Activated T-helper 1 cell treated with anti-CD3 and anti-CD28 coated beads, Interleukin-12 subunit alpha, Interleukin-12 subunit beta, Interleukin-2, Interleukin-4 antibody, amounts not matched to agents 30 ng/mL and 10 ng/mL and 1 ng/mL, durations not matched to agents 14 hours and 24 hours and 36 hours (primary cell): Measurements from ENCODE around the gene MEI4. TPM values are rescaled to one million over a fixed set of nuclear protein-coding genes. Genes with fewer than 3 reads are reported as not detected.

Experiments
- DNase-seq: peaks from one replicate; pipeline ENCODE4 v3.0.0; 2021; ENCODE audit warnings: low spot score
- H3K27ac Mint-ChIP-seq: one replicate; pipeline ENCODE4 v1.8.0; 2021; ENCODE audit warnings: mild to moderate bottlenecking, mixed read lengths
- H3K27me3 Mint-ChIP-seq: one replicate; pipeline ENCODE4 v1.8.0; 2022; ENCODE audit warnings: mild to moderate bottlenecking, moderate library complexity, mixed read lengths; ENCODE audit not compliant: insufficient read depth
- H3K36me3 Mint-ChIP-seq: one replicate; pipeline ENCODE4 v1.8.0; 2021; ENCODE audit warnings: low read depth, mixed read lengths
- H3K4me1 Mint-ChIP-seq: one replicate; pipeline ENCODE4 v1.8.0; 2021; ENCODE audit warnings: low read depth, mixed read lengths
- H3K4me3 Mint-ChIP-seq: one replicate; pipeline ENCODE4 v1.8.0; 2021; ENCODE audit warnings: mild to moderate bottlenecking, moderate library complexity, mixed read lengths
- H3K9me3 Mint-ChIP-seq: one replicate; pipeline ENCODE4 v1.8.0; 2021; ENCODE audit warnings: mixed read lengths
- intact Hi-C: fragments of 100-400 bp; cut with micrococcal nuclease; formaldehyde crosslinking; loops from one replicate; pipeline ENCODE4 v1.15.1; 2024
- total RNA-seq: library from RNA; stranded (reverse); gene quantifications from 2 replicates; pipeline ENCODE4 v1.2.3, GENCODE V29; 2022

Gene MEI4
- total RNA-seq, 1 donor from 2014 or later, result not detected

DNA sequence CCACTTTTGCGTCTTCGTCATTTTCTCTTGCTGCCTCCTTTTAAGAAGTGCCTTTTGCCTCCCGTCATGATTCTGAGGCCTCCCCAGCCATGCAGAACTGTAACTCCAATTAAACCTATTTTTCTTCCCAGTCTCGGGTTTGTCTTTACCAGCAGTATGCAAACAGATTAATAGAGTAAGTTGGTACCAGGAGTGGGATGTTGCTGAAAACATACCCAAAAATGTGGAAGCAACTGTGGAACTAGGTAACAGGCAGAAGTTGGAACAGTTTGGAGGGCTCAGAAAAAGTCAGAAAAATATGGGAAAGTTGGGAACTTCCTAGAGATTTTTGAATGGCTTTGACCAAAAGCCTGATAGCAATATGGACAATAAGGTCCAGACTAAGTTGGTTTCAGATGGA is 309.2 kb downstream of the MEI4 start:
- no peaks in the 10 kb centered on the region for H3K36me3 Mint-ChIP-seq
- H3K9me3 Mint-ChIP-seq, result peaks cover 14% of the 10 kb centered on the region
- H3K27me3 Mint-ChIP-seq, result no peaks in the 10 kb centered on the region
- no peak overlapping the region for H3K4me3 Mint-ChIP-seq
- H3K4me1 Mint-ChIP-seq, result no peaks in the 10 kb centered on the region
- intact Hi-C loops, result no loop called here
- no peak overlapping the region for H3K27ac Mint-ChIP-seq
- DNase-seq, result no peak

DNA sequence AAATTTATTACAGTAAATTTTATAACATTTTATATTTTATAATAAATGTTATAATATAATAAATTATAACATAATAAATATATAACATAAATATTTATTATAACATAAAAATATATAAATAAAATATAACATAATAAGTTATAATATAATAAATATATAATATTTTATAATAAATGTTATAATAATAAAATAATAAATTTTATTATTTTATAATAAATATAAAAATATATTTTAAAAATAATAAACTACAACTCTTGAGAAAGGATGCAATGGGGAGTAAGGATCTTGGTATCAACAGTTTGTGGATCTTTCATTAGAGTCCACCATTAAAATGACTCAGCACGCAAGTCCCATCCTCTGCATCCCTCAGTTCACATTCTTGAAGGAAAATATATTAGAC is 312.6 kb downstream of the MEI4 start:
- intact Hi-C loops, result no loop called here
- DNase-seq, result no peak
- no peaks in the 10 kb centered on the region for H3K36me3 Mint-ChIP-seq

DNA sequence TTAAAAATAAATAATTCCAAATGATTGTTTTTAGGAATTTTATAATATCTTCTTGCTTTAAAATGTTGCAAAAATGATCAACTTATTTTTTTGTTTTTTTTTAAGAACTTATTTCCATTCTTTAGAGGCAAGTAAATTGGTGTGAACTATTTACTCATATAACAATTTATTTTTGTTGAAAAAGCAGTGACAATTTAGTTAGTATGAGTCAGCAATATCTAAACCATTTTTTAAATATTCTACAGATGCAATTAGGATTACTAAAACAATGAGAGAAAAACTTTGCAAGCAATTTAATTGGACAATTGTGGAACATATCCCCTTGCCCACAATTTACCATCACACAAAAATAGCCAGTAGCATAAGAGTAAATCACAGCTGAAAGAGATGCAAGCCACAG is 319.5 kb downstream of the MEI4 start:
- DNase-seq, result no peak
- intact Hi-C loops, result no loop called here
- peaks cover 12% of the 10 kb centered on the region for H3K9me3 Mint-ChIP-seq
- no peaks in the 10 kb centered on the region for H3K27me3 Mint-ChIP-seq
- H3K4me1 Mint-ChIP-seq, result no peaks in the 10 kb centered on the region
- H3K4me3 Mint-ChIP-seq, result no peak overlapping the region
- no peak overlapping the region for H3K27ac Mint-ChIP-seq
- H3K36me3 Mint-ChIP-seq, result no peaks in the 10 kb centered on the region

More for the DNA sequence above, 312.6 kb downstream of the MEI4 start:
- H3K4me1 Mint-ChIP-seq, result no peaks in the 10 kb centered on the region
- no peaks in the 10 kb centered on the region for H3K27me3 Mint-ChIP-seq
- no peak overlapping the region for H3K27ac Mint-ChIP-seq
- peaks cover 19% of the 10 kb centered on the region for H3K9me3 Mint-ChIP-seq
- H3K4me3 Mint-ChIP-seq, result no peak overlapping the region

Other genes starting within 250 kb of the MEI4 start
- gene HTR1B, start 189.5 kb upstream of the MEI4 start, total RNA-seq, result not detected in 2 replicates